ENCODE data around the gene LCE3A. TPM values are rescaled to one million over a fixed set of nuclear protein-coding genes. Genes with fewer than 3 reads are reported as not detected.

Gene LCE3A
- total and polyA plus RNA-seq, 9 donors = not detected

GRCh38 chr1:152640351-152640750 is 17.4 kb upstream of the LCE3A start:
- H3K9me3 ChIP-seq (replicated peaks; ENCODE audit: control insufficient read depth, low read depth, low read length) = peaks cover 5% of the 10 kb centered on the region
- WGBS (ENCODE audit: insufficient coverage) = no CpG with 5 or more reads among the region's 1 CpG
- H3K4me3 ChIP-seq (ENCODE audit: low read length) = no peak overlapping the region

GRCh38 chr1:152630596-152630995 is 7.7 kb upstream of the LCE3A start:
- Histone ChIP-seq H3K27me3 (ENCODE audit: control insufficient read depth, insufficient read depth, low read length) (no peaks in the 10 kb centered on the region), H3K4me3 (ENCODE audit: low read length) (no peak overlapping the region), H3K27ac (ENCODE audit: low read length) (no peak overlapping the region), H3K9me3 (replicated peaks; ENCODE audit: control insufficient read depth, low read depth, low read length) (peaks cover 12% of the 10 kb centered on the region), H3K4me1 (ENCODE audit: control insufficient read depth, insufficient read depth, low read length) (no peaks in the 10 kb centered on the region), H3K36me3 (ENCODE audit: control insufficient read depth, insufficient read depth, low read length) (no peaks in the 10 kb centered on the region)
- WGBS (ENCODE audit: insufficient coverage) = 88% methylated on average over 1 of the region's 3 CpGs
- no peak for DNase-seq

More at GRCh38 chr1:152640351-152640750, 17.4 kb upstream of the LCE3A start:
- Histone ChIP-seq H3K4me1 (ENCODE audit: control insufficient read depth, insufficient read depth, low read length) (no peaks in the 10 kb centered on the region), H3K36me3 (ENCODE audit: control insufficient read depth, insufficient read depth, low read length) (no peaks in the 10 kb centered on the region), H3K27me3 (ENCODE audit: control insufficient read depth, insufficient read depth, low read length) (no peaks in the 10 kb centered on the region), H3K27ac (ENCODE audit: low read length) (no peak overlapping the region)
- no peak for DNase-seq

- peaks cover 12% of the 10 kb centered on the region for H3K9me3 ChIP-seq (replicated peaks; ENCODE audit: control insufficient read depth, low read depth, low read length)
- no peak overlapping the region for H3K4me3 ChIP-seq (ENCODE audit: low read length)
- no peak overlapping the region for H3K27ac ChIP-seq (ENCODE audit: low read length)
- no peak for DNase-seq
- WGBS (ENCODE audit: insufficient coverage) = no CpG with 5 or more reads among the region's 1 CpG
- H3K36me3 ChIP-seq (ENCODE audit: control insufficient read depth, insufficient read depth, low read length) = no peaks in the 10 kb centered on the region
- peaks cover 3% of the 10 kb centered on the region for H3K4me1 ChIP-seq (ENCODE audit: control insufficient read depth, insufficient read depth, low read length)
- H3K27me3 ChIP-seq (ENCODE audit: control insufficient read depth, insufficient read depth, low read length) = no peaks in the 10 kb centered on the region
Observed at GRCh38 chr1:152626744-152627143, 3.8 kb upstream of the LCE3A start.

GRCh38 chr1:152623203-152623844 is 421 bp upstream of the LCE3A start:
- Histone ChIP-seq H3K27me3 (ENCODE audit: control insufficient read depth, insufficient read depth, low read length) (no peaks in the 10 kb centered on the region), H3K9me3 (replicated peaks; ENCODE audit: control insufficient read depth, low read depth, low read length) (peaks cover 10% of the 10 kb centered on the region), H3K27ac (ENCODE audit: low read length) (no peak overlapping the region), H3K36me3 (ENCODE audit: control insufficient read depth, insufficient read depth, low read length) (no peaks in the 10 kb centered on the region), H3K4me3 (ENCODE audit: low read length) (no peak overlapping the region), H3K4me1 (ENCODE audit: control insufficient read depth, insufficient read depth, low read length) (peaks cover 3% of the 10 kb centered on the region)
- DNase-seq = no peak
- 8% methylated on average over 16 of the region's 29 CpGs for WGBS (ENCODE audit: insufficient coverage)

GRCh38 chr1:152621993-152622392 is 910 bp downstream of the LCE3A start:
- Histone ChIP-seq H3K27ac (ENCODE audit: low read length) (no peak overlapping the region), H3K4me3 (ENCODE audit: low read length) (no peak overlapping the region), H3K4me1 (ENCODE audit: control insufficient read depth, insufficient read depth, low read length) (peaks cover 3% of the 10 kb centered on the region), H3K36me3 (ENCODE audit: control insufficient read depth, insufficient read depth, low read length) (no peaks in the 10 kb centered on the region), H3K9me3 (replicated peaks; ENCODE audit: control insufficient read depth, low read depth, low read length) (peaks cover 11% of the 10 kb centered on the region), H3K27me3 (ENCODE audit: control insufficient read depth, insufficient read depth, low read length) (no peaks in the 10 kb centered on the region)
- WGBS (ENCODE audit: insufficient coverage) = 56% methylated on average over 3 of the region's 3 CpGs
- no peak for DNase-seq

- Histone ChIP-seq H3K4me3 (ENCODE audit: low read length) (no peak within 1 kb of the TSS), H3K9me3 (replicated peaks; ENCODE audit: control insufficient read depth, low read depth, low read length) (peaks cover 23% of the 10 kb centered on the region), H3K27ac (ENCODE audit: low read length) (no peak within 1 kb of the TSS), H3K36me3 (ENCODE audit: control insufficient read depth, insufficient read depth, low read length) (no peaks in the 10 kb centered on the region), H3K4me1 (ENCODE audit: control insufficient read depth, insufficient read depth, low read length) (no peaks in the 10 kb centered on the region), H3K27me3 (ENCODE audit: control insufficient read depth, insufficient read depth, low read length) (no peaks in the 10 kb centered on the region)
- DNase-seq = no peak
- WGBS (ENCODE audit: insufficient coverage) = no CpG with 5 or more reads among the region's 1 CpG
Observed at GRCh38 chr1:152613511-152613910, 9.4 kb downstream of the LCE3A start, which contains the start of gene LCE3B. TSS of gene LCE3B (plus strand) at chr1:152613811. CDS start at chr1:152613811, 0 bp downstream.

GRCh38 chr1:152599934-152600333 is 23.0 kb downstream of the LCE3A start, which contains the start of gene LCE3C:
TSS of gene LCE3C (plus strand) at chr1:152600234. CDS start at chr1:152600732, 498 bp downstream.
- no CpG with 5 or more reads among the region's 4 CpGs for WGBS (ENCODE audit: insufficient coverage)
- Histone ChIP-seq H3K4me1 (ENCODE audit: control insufficient read depth, insufficient read depth, low read length) (no peaks in the 10 kb centered on the region), H3K36me3 (ENCODE audit: control insufficient read depth, insufficient read depth, low read length) (no peaks in the 10 kb centered on the region), H3K4me3 (ENCODE audit: low read length) (no peak within 1 kb of the TSS), H3K27me3 (ENCODE audit: control insufficient read depth, insufficient read depth, low read length) (no peaks in the 10 kb centered on the region), H3K27ac (ENCODE audit: low read length) (no peak within 1 kb of the TSS), H3K9me3 (replicated peaks; ENCODE audit: control insufficient read depth, low read depth, low read length) (peaks cover 16% of the 10 kb centered on the region)
- no peak for DNase-seq

GRCh38 chr1:152596986-152597385 is 25.9 kb downstream of the LCE3A start:
- no CpG with 5 or more reads among the region's 2 CpGs for WGBS (ENCODE audit: insufficient coverage)
- H3K36me3 ChIP-seq (ENCODE audit: control insufficient read depth, insufficient read depth, low read length) = no peaks in the 10 kb centered on the region
- no peak for DNase-seq
- peaks cover 9% of the 10 kb centered on the region for H3K9me3 ChIP-seq (replicated peaks; ENCODE audit: control insufficient read depth, low read depth, low read length)
- H3K27ac ChIP-seq (ENCODE audit: low read length) = no peak overlapping the region
- no peaks in the 10 kb centered on the region for H3K4me1 ChIP-seq (ENCODE audit: control insufficient read depth, insufficient read depth, low read length)
- no peaks in the 10 kb centered on the region for H3K27me3 ChIP-seq (ENCODE audit: control insufficient read depth, insufficient read depth, low read length)
- no peak overlapping the region for H3K4me3 ChIP-seq (ENCODE audit: low read length)

GRCh38 chr1:152585586-152585985 is 37.3 kb downstream of the LCE3A start:
- Histone ChIP-seq H3K27ac (ENCODE audit: low read length) (no peak overlapping the region), H3K4me1 (ENCODE audit: control insufficient read depth, insufficient read depth, low read length) (no peaks in the 10 kb centered on the region), H3K4me3 (ENCODE audit: low read length) (no peak overlapping the region), H3K9me3 (replicated peaks; ENCODE audit: control insufficient read depth, low read depth, low read length) (peaks cover 2% of the 10 kb centered on the region), H3K27me3 (ENCODE audit: control insufficient read depth, insufficient read depth, low read length) (no peaks in the 10 kb centered on the region), H3K36me3 (ENCODE audit: control insufficient read depth, insufficient read depth, low read length) (no peaks in the 10 kb centered on the region)
- WGBS (ENCODE audit: insufficient coverage) = no CpG with 5 or more reads among the region's 1 CpG
- no peak for DNase-seq

GRCh38 chr1:152582647-152583046 is 40.3 kb downstream of the LCE3A start:
- no CpG with 5 or more reads among the region's 1 CpG for WGBS (ENCODE audit: insufficient coverage)
- H3K27ac ChIP-seq (ENCODE audit: low read length) = no peak overlapping the region
- DNase-seq = no peak
- no peaks in the 10 kb centered on the region for H3K4me1 ChIP-seq (ENCODE audit: control insufficient read depth, insufficient read depth, low read length)
- H3K36me3 ChIP-seq (ENCODE audit: control insufficient read depth, insufficient read depth, low read length) = no peaks in the 10 kb centered on the region
- H3K4me3 ChIP-seq (ENCODE audit: low read length) = no peak overlapping the region
- H3K27me3 ChIP-seq (ENCODE audit: control insufficient read depth, insufficient read depth, low read length) = no peaks in the 10 kb centered on the region
- peaks cover 2% of the 10 kb centered on the region for H3K9me3 ChIP-seq (replicated peaks; ENCODE audit: control insufficient read depth, low read depth, low read length)

All from muscle of leg (tissue), 11 donors.